SK-N-SH (cell line): ENCODE data around the gene STAP2. TPM values are rescaled to one million over a fixed set of nuclear protein-coding genes. Genes with fewer than 3 reads are reported as not detected.

Source experiments
- CTCF ChIA-PET: fragments of 300-600, 350-600 bp; formaldehyde crosslinking; extraction: SDS; loops from one replicate; lab custom pipeline; 2021; lab: Yijun Ruan, JAX
- POLR2A ChIA-PET: fragments of 350-600 bp; sonication (Branson Sonifier 250); formaldehyde crosslinking; extraction: SDS; loops from one replicate; lab custom pipeline; 2020; ENCODE audit warnings: antibody characterized with exemption, inconsistent platforms; lab: Yijun Ruan, JAX
- DNase-seq: peaks from one replicate; pipeline ENCODE4 v3.0.0; 2012
- H2AFZ ChIP-seq: fragments of 200-600 bp; sonication (generic); 2 replicates; pipeline ENCODE4 v1.8.1; 2016; ENCODE audit warnings: antibody characterized with exemption, mild to moderate bottlenecking, low read depth
- H3F3A ChIP-seq: fragments of 200-600 bp; sonication (generic); replicated peaks from 2 replicates; pipeline ENCODE3; 2016; ENCODE audit warnings: antibody characterized with exemption, mild to moderate bottlenecking; ENCODE audit not compliant: insufficient read depth
- H3K27ac ChIP-seq, 2 experiments: fragments of 200-500 bp in 1 of 2; fragments of 200-600 bp in 1 of 2; sonication (Bioruptor generic) in 1 of 2; sonication (generic), shearing (Covaris generic) in 1 of 2; 2 replicates each; pipeline versions ENCODE4 v1.5.1 to v1.6.1; 2014 to 2016; ENCODE audit warnings: low read depth in 2 of 2, inconsistent platforms in 1 of 2, low read length in 1 of 2, mild to moderate bottlenecking in 1 of 2, mixed read lengths in 1 of 2
- H3K27me3 ChIP-seq: fragments of 200-600 bp; sonication (generic), shearing (Covaris generic); 2 replicates; pipeline ENCODE4 v1.6.1; 2016; ENCODE audit warnings: mixed run types; ENCODE audit not compliant: insufficient read depth
- H3K36me3 ChIP-seq, 2 experiments: fragments of 200-500 bp in 1 of 2; fragments of 200-600 bp in 1 of 2; sonication (Bioruptor generic) in 1 of 2; sonication (generic) in 1 of 2; replicated peaks in 1 of 2; 2 replicates each; pipeline versions ENCODE3 to v1.5.1; 2014 to 2016; ENCODE audit warnings: low read length in 1 of 2, mild to moderate bottlenecking in 1 of 2; ENCODE audit not compliant: insufficient read depth in 2 of 2, control insufficient read depth in 1 of 2
- H3K4me1 ChIP-seq, 2 experiments: fragments of 200-500 bp in 1 of 2; fragments of 200-600 bp in 1 of 2; sonication (Bioruptor generic) in 1 of 2; sonication (generic), shearing (Covaris generic) in 1 of 2; 2 replicates each; pipeline versions ENCODE4 v1.5.1 to v1.6.1; 2014 to 2016; ENCODE audit warnings: low read depth in 1 of 2, low read length in 1 of 2, mixed run types in 1 of 2; ENCODE audit not compliant: insufficient read depth in 2 of 2, control insufficient read depth in 1 of 2
- H3K4me2 ChIP-seq: fragments of 200-600 bp; sonication (generic), shearing (Covaris generic); 2 replicates; pipeline ENCODE4 v1.6.1; 2017; ENCODE audit warnings: mixed run types
- H3K4me3 ChIP-seq, 2 experiments: fragments of 200-500 bp in 1 of 2; fragments of 200-600 bp in 1 of 2; sonication (Bioruptor generic) in 1 of 2; sonication (generic), shearing (Covaris generic) in 1 of 2; 2 replicates each; pipeline versions ENCODE4 v1.5.1 to v1.8.1; 2014 to 2016; ENCODE audit warnings: low read depth in 2 of 2, inconsistent platforms in 1 of 2, low read length in 1 of 2, mild to moderate bottlenecking in 1 of 2, mixed read lengths in 1 of 2, moderate library complexity in 1 of 2
- H3K79me2 ChIP-seq: fragments of 200-600 bp; sonication (generic); 2 replicates; pipeline ENCODE4 v1.8.1; 2017; ENCODE audit warnings: mild to moderate bottlenecking; ENCODE audit not compliant: insufficient read depth
- H3K9ac ChIP-seq: fragments of 200-600 bp; sonication (generic); 2 replicates; pipeline ENCODE4 v1.6.1; 2017; ENCODE audit warnings: mixed run types
- H3K9me2 ChIP-seq: fragments of 200-600 bp; sonication (generic); 2 replicates; pipeline ENCODE4 v1.6.1; 2017; ENCODE audit warnings: mixed run types
- H3K9me3 ChIP-seq: fragments of 200-600 bp; sonication (generic); 2 replicates; pipeline ENCODE4 v1.6.1; 2017; ENCODE audit warnings: mixed run types, mild to moderate bottlenecking, moderate library complexity
- H4K20me1 ChIP-seq: fragments of 200-600 bp; sonication (generic); 2 replicates; pipeline ENCODE4 v1.6.1; 2017; ENCODE audit warnings: mild to moderate bottlenecking, mixed run types; ENCODE audit not compliant: insufficient read depth
- EP300 ChIP-seq, 2 experiments: IDR thresholded peaks; 2 replicates each; pipeline versions ENCODE4 v1.4.0 to v1.6.1; 2012; ENCODE audit warnings: borderline replicate concordance in 1 of 2, low read depth in 1 of 2, low read length in 1 of 2
- FOSL2 ChIP-seq: IDR thresholded peaks from 2 replicates; pipeline ENCODE4 v1.4.0; 2012; ENCODE audit warnings: low read depth, mild to moderate bottlenecking, moderate library complexity, borderline replicate concordance
- FOXJ3 ChIP-seq: sonication (generic); formaldehyde crosslinking; IDR thresholded peaks from 2 replicates; pipeline ENCODE4 v1.5.1; 2020; ENCODE audit warnings: mild to moderate bottlenecking, missing genetic modification reagents
- FOXM1 ChIP-seq: IDR thresholded peaks from 2 replicates; pipeline ENCODE4 v1.4.0; 2012; ENCODE audit warnings: low read depth, mild to moderate bottlenecking
- GABPA ChIP-seq: IDR thresholded peaks from 2 replicates; pipeline ENCODE4 v1.4.0; 2012; ENCODE audit warnings: low read depth, mild to moderate bottlenecking
- GATA2 ChIP-seq: sonication (generic); formaldehyde crosslinking; IDR thresholded peaks from 2 replicates; pipeline ENCODE4 v1.5.0; 2020; ENCODE audit warnings: mild to moderate bottlenecking, missing genetic modification reagents
- JUND ChIP-seq: IDR thresholded peaks from 2 replicates; pipeline ENCODE4 v1.4.0; 2012
- MXI1 ChIP-seq: IDR thresholded peaks from 2 replicates; pipeline ENCODE4 v1.6.1; 2012; ENCODE audit warnings: mild to moderate bottlenecking, low read depth, low read length, improper control_type of control experiment
- NFIC ChIP-seq: IDR thresholded peaks from 2 replicates; pipeline ENCODE4 v1.4.0; 2012; ENCODE audit warnings: borderline replicate concordance
- POLR2AphosphoS5 ChIP-seq: IDR thresholded peaks from 2 replicates; pipeline ENCODE4 v1.6.1; 2012; ENCODE audit warnings: low read depth, low read length
- RCOR1 ChIP-seq: fragments of 150-350 bp; IDR thresholded peaks from 2 replicates; pipeline ENCODE4 v1.6.1; 2017; ENCODE audit warnings: antibody characterized with exemption, low read length
- RXRA ChIP-seq: IDR thresholded peaks from 2 replicates; pipeline ENCODE4 v1.4.0; 2012; ENCODE audit warnings: low read depth, mild to moderate bottlenecking, borderline replicate concordance
- SMC3 ChIP-seq: IDR thresholded peaks from 2 replicates; pipeline ENCODE4 v1.6.1; 2012; ENCODE audit warnings: low read depth, low read length, improper control_type of control experiment
- TAF1 ChIP-seq: IDR thresholded peaks from 2 replicates; pipeline ENCODE4 v1.6.1; 2012; ENCODE audit warnings: low read depth, mild to moderate bottlenecking, low read length, moderate library complexity, borderline replicate concordance
- TCF12 ChIP-seq: IDR thresholded peaks from 2 replicates; pipeline ENCODE4 v1.4.0; 2012
- TEAD4 ChIP-seq: IDR thresholded peaks from 2 replicates; pipeline ENCODE4 v1.4.0; 2012; ENCODE audit warnings: mild to moderate bottlenecking, borderline replicate concordance; ENCODE audit not compliant: insufficient read depth
- WGBS: methylation state at CpG from one replicate; pipeline ENCODE4 v1.1.6; 2017; ENCODE audit warnings: low lambda C conversion rate; 5-methylcytosine and 5-hydroxymethylcytosine counted together
- polyA plus RNA-seq, 3 experiments: library from polyadenylated mRNA; depleted of rRNA; stranded (reverse); fragments of >200 nt; gene quantifications; 2 replicates each; pipeline ENCODE4 v1.2.3, GENCODE V29; 2012
- TF ChIP-seq, protein P1 (sequence below): IDR thresholded peaks from 2 replicates; pipeline ENCODE4 v1.4.0; 2012; ENCODE audit warnings: low read depth

The STAP2 gene
- polyA plus RNA-seq, 1 of the 3 experiments (the other 2 are of a cell fraction): 7.6 TPM

DNA sequence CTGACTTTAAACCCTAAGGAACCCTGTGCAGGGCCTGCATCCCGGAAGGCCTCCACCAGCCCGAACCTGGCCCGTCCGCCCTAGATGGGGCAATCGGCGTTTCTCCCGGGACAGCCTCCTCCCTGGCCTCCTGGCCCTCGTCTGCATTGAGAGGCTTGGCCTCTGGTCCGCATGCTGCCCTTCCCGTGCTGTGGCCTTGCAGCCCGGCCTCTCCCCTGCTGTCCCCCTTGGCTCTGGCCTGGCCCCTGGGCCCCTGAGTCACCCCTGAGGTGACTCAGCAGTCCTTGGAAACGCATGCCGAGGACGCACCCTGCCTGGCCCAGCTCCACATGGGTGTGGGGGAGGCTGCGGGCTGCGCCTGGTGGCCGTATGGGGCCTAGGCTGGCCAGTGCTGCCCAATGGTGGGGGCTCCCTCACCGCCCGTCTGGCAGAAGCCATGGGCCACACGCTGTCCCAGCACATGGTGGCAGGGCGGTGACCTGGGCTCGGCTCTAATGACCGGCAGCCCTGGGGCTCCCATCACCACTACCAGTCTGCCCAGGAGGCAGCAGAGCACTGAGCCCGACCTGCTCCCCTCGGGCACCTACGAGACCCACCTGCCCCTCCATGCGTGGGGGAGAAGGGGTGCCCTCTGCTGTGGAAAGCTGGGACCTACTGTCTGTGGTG lies 36.0 kb upstream of the STAP2 start:
- H3K27ac ChIP-seq: peak overlapping the region; percentile 80 to 92
- peaks cover 32% of the 10 kb centered on the region for H4K20me1 ChIP-seq
- H3K9me3 ChIP-seq: no peaks in the 10 kb centered on the region
- peak overlapping the region; percentile 57 for H3K9ac ChIP-seq
- POLR2A ChIA-PET: interaction anchor here (1.1 to 1.9 kb wide), 2 partner anchors 13 to 32 kb away, joined by 5 to 8 read pairs; partner anchors contain the start of gene MPND
- peak overlapping the region; percentile 72 for H3K4me2 ChIP-seq
- no peaks in the 10 kb centered on the region for H3K36me3 ChIP-seq
- H3K9me2 ChIP-seq: no peaks in the 10 kb centered on the region
- DNase-seq: no peak
- peaks cover 12% of the 10 kb centered on the region for H3F3A ChIP-seq
- CTCF ChIA-PET: interaction anchor here (0.7 to 4.8 kb wide), 14 partner anchors 8 to 128 kb away, joined by 3 to 16 read pairs (median 4); partner anchors contain the start of genes CHAF1A, SH3GL1 and YJU2
- peaks cover 100% of the 10 kb centered on the region for H3K79me2 ChIP-seq
- no peak overlapping the region for H3K4me3 ChIP-seq
- no peak for TF ChIP-seq POLR2AphosphoS5
- TF ChIP-seq TCF12: peak; percentile 74; the same call in 1 of the 2 replicates
- TF ChIP-seq FOXJ3 (CRISPR knock-in tag): no peak
- TF ChIP-seq NFIC: peak; percentile 86
- TF ChIP-seq JUND: peak; percentile 88
- TF ChIP-seq GATA2: no peak
- TF ChIP-seq FOSL2: peak; percentile 98
- no peak; the same call in 1 of the 2 replicates for TF ChIP-seq RXRA
- 0 out of 2 replicates have a peak, but pooled peaks have one; percentile 25 for TF ChIP-seq TEAD4
- TF ChIP-seq TAF1: peak; percentile 30; the same call in 1 of the 2 replicates
- TF ChIP-seq, protein P1, sequence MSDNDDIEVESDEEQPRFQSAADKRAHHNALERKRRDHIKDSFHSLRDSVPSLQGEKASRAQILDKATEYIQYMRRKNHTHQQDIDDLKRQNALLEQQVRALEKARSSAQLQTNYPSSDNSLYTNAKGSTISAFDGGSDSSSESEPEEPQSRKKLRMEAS: peak; percentile 92
- TF ChIP-seq SMC3: no peak
- no peak for TF ChIP-seq RCOR1
- TF ChIP-seq EP300 (IDR thresholded peaks at IDR 0.05; ENCODE audit: borderline replicate concordance in 1 of 2, low read depth in 1 of 2, low read length in 1 of 2): peak in 1 of 2 experiments; percentile 47; a peak in 1 of 4 replicates
- TF ChIP-seq, all 33 proteins: peak for 8
- H2AFZ ChIP-seq: no peak overlapping the region
- H3K27me3 ChIP-seq: no peaks in the 10 kb centered on the region
- peaks cover 33 to 65% of the 10 kb centered on the region in 2 experiments for H3K4me1 ChIP-seq
- WGBS: 14% methylated on average over 7 of the region's 27 CpGs

DNA sequence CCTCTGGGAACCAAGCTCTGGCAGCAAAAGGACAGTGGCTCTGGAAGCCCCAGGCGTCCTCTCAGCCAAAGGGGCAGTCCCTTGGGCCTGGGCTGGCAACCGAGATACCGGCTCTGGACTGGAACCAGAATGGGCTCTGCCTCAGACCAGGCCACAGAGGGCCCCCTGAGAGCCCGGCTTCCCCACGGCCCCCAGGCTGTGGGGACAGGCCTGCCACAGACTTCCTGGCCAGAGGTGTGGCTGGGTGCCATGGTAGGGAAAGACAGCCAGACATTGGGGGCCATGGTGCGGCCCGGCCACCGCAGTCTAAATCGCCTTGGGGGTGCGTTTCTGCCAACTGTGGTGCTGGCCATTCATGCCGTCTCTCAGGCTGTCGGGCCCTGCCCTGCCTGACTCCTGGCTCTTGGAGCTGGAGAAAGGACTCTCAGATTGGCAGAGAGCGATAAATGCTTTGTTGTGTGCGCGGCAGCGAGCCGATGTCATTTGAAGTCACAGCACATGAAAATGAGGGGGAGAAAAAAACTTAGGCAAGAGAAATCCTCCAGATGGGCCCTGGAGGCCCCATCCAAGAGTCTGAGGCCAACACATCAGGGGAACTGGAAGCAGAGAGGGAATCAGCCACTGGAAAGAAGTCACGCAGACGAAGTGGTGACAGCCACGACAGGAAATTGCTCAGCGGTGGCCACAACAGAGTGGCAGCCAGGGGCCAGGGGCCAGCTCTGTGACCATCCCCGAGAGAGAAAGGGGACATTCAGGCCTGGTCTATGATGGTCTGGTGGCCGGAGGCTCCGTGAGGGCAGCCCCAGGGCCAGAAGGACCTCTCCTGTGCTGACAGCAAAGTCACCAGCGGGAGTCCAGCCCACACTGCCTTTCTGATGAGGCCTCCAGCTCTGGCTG lies 35.2 kb upstream of the STAP2 start:
- Histone ChIP-seq H3K36me3 (no peaks in the 10 kb centered on the region), H3K27me3 (no peaks in the 10 kb centered on the region), H3K27ac (peak overlapping the region; percentile 80 to 92), H3K4me3 (no peak overlapping the region), H3K9me3 (no peaks in the 10 kb centered on the region), H2AFZ (no peak overlapping the region), H3K4me1 (peaks cover 33 to 62% of the 10 kb centered on the region in 2 experiments), H4K20me1 (peaks cover 25% of the 10 kb centered on the region)
- POLR2A ChIA-PET: interaction anchor here (1.9 kb wide), 1 partner anchor 31 kb away, joined by 8 read pairs; the partner anchor contains the start of gene MPND
- no peak for TF ChIP-seq FOXM1
- no peak for TF ChIP-seq RXRA
- no peak for TF ChIP-seq GABPA
- TF ChIP-seq MXI1: no peak
- TF ChIP-seq, protein P1: no peak
- no peak for TF ChIP-seq GATA2
- TF ChIP-seq, all 33 proteins: peak for 0
- Histone ChIP-seq H3K9ac (peak overlapping the region; percentile 57), H3K9me2 (no peaks in the 10 kb centered on the region), H3F3A (peaks cover 12% of the 10 kb centered on the region), H3K4me2 (peak overlapping the region; percentile 72), H3K79me2 (peaks cover 100% of the 10 kb centered on the region)
- WGBS: 82% methylated on average over 15 of the region's 25 CpGs
- no peak for DNase-seq
- CTCF ChIA-PET: interaction anchor here (1.5 to 4.8 kb wide), 4 partner anchors 11 to 107 kb away, joined by 4 to 16 read pairs (median 12); partner anchors contain the start of gene SH3GL1
